Caco-2 (cell line): Measurements from ENCODE around the gene DOCK4. TPM values are rescaled to one million over a fixed set of nuclear protein-coding genes. Genes with fewer than 3 reads are reported as not detected.

Source experiments
- BruUV-seq: library from RNA; stranded (reverse); fragments of 400-500 nt; replicated peaks from 2 replicates; lab custom pipeline; 2021; lab: Mats Ljungman, UMichigan
- CTCF ChIA-PET: fragments of 300-600 bp; sonication (Branson Sonifier 250); formaldehyde crosslinking; loops from one replicate; lab custom pipeline; 2022; ENCODE audit warnings: antibody characterized with exemption; lab: Charles Lee
- POLR2A ChIA-PET: fragments of 300-600 bp; sonication (Branson Sonifier 250); formaldehyde crosslinking; loops from one replicate; lab custom pipeline; 2022; ENCODE audit warnings: antibody characterized with exemption; lab: Charles Lee
- DNase-seq, 2 experiments: peaks; one replicate each; pipeline versions ENCODE4 v3.0.0 to v3.0.0-alpha.2; 2020 to 2022
- H3K27me3 ChIP-seq: replicated peaks from 2 replicates; pipeline ENCODE4 v1.6.0; 2011; ENCODE audit warnings: low read length; ENCODE audit not compliant: control insufficient read depth, insufficient read depth
- H3K36me3 ChIP-seq: 2 replicates; pipeline ENCODE4 v1.5.1; 2011; ENCODE audit warnings: low read length; ENCODE audit not compliant: control insufficient read depth, insufficient read depth
- H3K4me1 ChIP-seq: fragments of 250-450 bp; sonication (Bioruptor Pico); 2 replicates; pipeline ENCODE4 v1.5.1; 2020; ENCODE audit warnings: mild to moderate bottlenecking
- H3K4me3 ChIP-seq: 2 replicates; pipeline ENCODE4 v1.5.1; 2011; ENCODE audit warnings: low read depth, mild to moderate bottlenecking, control low read depth, low read length
- H3K9me3 ChIP-seq: fragments of 250-450 bp; sonication (Bioruptor Pico); 2 replicates; pipeline ENCODE4 v1.5.1; 2020; ENCODE audit warnings: mild to moderate bottlenecking, moderate library complexity
- H3K27ac Mint-ChIP-seq: one replicate; pipeline ENCODE4 v1.8.0; 2022; ENCODE audit warnings: mixed read lengths; ENCODE audit not compliant: unreplicated experiment
- H3K27me3 Mint-ChIP-seq: one replicate; pipeline ENCODE4 v1.8.0; 2022; ENCODE audit warnings: mixed read lengths; ENCODE audit not compliant: insufficient read depth, unreplicated experiment
- H3K36me3 Mint-ChIP-seq: one replicate; pipeline ENCODE4 v1.8.0; 2022; ENCODE audit warnings: mild to moderate bottlenecking, mixed read lengths; ENCODE audit not compliant: insufficient read depth, unreplicated experiment
- H3K4me1 Mint-ChIP-seq: one replicate; pipeline ENCODE4 v1.8.0; 2022; ENCODE audit warnings: low read depth, mixed read lengths; ENCODE audit not compliant: unreplicated experiment
- H3K4me3 Mint-ChIP-seq: one replicate; pipeline ENCODE4 v1.8.0; 2022; ENCODE audit warnings: mild to moderate bottlenecking, moderate library complexity, mixed read lengths; ENCODE audit not compliant: unreplicated experiment
- H3K9me3 Mint-ChIP-seq: one replicate; pipeline ENCODE4 v1.8.0; 2022; ENCODE audit warnings: mixed read lengths; ENCODE audit not compliant: unreplicated experiment
- intact Hi-C: fragments of 100-400 bp; cut with micrococcal nuclease; formaldehyde crosslinking; loops from one replicate; pipeline ENCODE4 v1.10.0; 2022; ENCODE audit not compliant: unreplicated experiment
- total RNA-seq: library from RNA; stranded (reverse); gene quantifications from 2 replicates; pipeline ENCODE4 v1.2.3, GENCODE V29; 2022
- TF ChIP-seq, protein P1 (sequence below), 2 experiments: fragments of 200-600 bp in 1 of 2; IDR thresholded peaks; 1 replicate in 1 of 2; 2 replicates in 1 of 2; pipeline versions ENCODE4 v1.5.1 to v1.8.0; 2011 to 2022; ENCODE audit warnings: antibody characterized with exemption in 1 of 2, control low read depth in 1 of 2, inconsistent platforms in 1 of 2, low read depth in 1 of 2, low read length in 1 of 2, mild to moderate bottlenecking in 1 of 2, moderate library complexity in 1 of 2; ENCODE audit not compliant: insufficient read depth in 1 of 2, severe bottlenecking in 1 of 2, unreplicated experiment in 1 of 2

DOCK4 gene
- total RNA-seq, 1 experiment from 2014 or later = 2.0 TPM

DNA sequence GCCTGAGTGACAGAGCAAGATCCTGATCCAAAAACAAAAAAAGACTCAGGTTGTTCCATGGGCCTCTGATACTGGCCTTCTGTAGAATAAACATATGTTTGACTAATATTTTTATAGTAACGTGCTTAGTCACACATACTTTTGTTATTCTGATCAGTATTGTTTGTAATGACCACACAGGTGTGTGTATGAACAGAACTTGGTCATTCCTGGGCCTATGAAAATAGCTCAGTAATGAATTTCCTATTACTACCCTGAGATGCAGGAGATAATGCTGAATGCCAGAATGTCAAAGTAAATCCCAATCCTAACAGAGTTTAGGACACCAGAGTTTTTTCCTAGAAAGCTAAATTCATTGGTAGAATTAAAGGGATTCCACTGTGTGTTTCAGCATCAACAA, 108.7 kb downstream of the DOCK4 start:
- H3K36me3 Mint-ChIP-seq = no peaks in the 10 kb centered on the region
- H3K4me3 ChIP-seq = no peak overlapping the region
- H3K27ac Mint-ChIP-seq = no peak overlapping the region
- no peaks in the 10 kb centered on the region for H3K9me3 Mint-ChIP-seq
- BruUV-seq = no TSS peak
- intact Hi-C loops = no loop called here
- H3K4me1 ChIP-seq = no peaks in the 10 kb centered on the region
- H3K27me3 ChIP-seq = no peaks in the 10 kb centered on the region
- H3K36me3 ChIP-seq = no peaks in the 10 kb centered on the region
- ChIA-PET POLR2A (no interaction called here), CTCF (no interaction called here)
- H3K4me1 Mint-ChIP-seq = no peaks in the 10 kb centered on the region
- H3K4me3 Mint-ChIP-seq = no peak overlapping the region
- TF ChIP-seq, protein P1, sequence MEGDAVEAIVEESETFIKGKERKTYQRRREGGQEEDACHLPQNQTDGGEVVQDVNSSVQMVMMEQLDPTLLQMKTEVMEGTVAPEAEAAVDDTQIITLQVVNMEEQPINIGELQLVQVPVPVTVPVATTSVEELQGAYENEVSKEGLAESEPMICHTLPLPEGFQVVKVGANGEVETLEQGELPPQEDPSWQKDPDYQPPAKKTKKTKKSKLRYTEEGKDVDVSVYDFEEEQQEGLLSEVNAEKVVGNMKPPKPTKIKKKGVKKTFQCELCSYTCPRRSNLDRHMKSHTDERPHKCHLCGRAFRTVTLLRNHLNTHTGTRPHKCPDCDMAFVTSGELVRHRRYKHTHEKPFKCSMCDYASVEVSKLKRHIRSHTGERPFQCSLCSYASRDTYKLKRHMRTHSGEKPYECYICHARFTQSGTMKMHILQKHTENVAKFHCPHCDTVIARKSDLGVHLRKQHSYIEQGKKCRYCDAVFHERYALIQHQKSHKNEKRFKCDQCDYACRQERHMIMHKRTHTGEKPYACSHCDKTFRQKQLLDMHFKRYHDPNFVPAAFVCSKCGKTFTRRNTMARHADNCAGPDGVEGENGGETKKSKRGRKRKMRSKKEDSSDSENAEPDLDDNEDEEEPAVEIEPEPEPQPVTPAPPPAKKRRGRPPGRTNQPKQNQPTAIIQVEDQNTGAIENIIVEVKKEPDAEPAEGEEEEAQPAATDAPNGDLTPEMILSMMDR (IDR thresholded peaks at IDR 0.05; ENCODE audit: insufficient read depth in 1 of 2, low read depth in 1 of 2, low read length in 1 of 2, severe bottlenecking in 1 of 2, unreplicated experiment in 1 of 2) = no peak
- no peak for DNase-seq
- H3K9me3 ChIP-seq = no peaks in the 10 kb centered on the region; the same call in 1 of the 2 replicates
- no peaks in the 10 kb centered on the region for H3K27me3 Mint-ChIP-seq

DNA sequence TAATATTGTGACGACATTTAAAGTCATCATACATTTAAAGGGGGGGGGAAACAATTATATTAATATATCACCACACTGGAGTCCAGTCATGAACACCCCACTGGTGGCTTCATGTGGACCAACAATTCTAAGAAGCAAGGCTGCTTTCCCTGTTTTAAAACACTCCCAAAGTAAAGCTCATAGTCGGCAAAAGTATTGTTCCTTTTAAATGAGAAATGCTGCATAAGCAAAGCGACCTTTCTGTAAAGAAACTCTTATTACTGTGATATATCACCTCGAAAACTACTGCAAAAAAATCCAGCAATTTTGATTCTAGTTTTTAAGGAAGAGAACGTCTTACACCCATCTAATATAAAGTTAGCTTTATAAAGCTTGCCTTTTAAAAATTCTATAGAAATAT, 112.8 kb downstream of the DOCK4 start:
- no TSS peak for BruUV-seq
- no peaks in the 10 kb centered on the region for H3K4me1 Mint-ChIP-seq
- no peaks in the 10 kb centered on the region for H3K36me3 Mint-ChIP-seq
- TF ChIP-seq, protein P1 (IDR thresholded peaks at IDR 0.05; ENCODE audit: insufficient read depth in 1 of 2, low read depth in 1 of 2, low read length in 1 of 2, severe bottlenecking in 1 of 2, unreplicated experiment in 1 of 2) = no peak
- Histone ChIP-seq H3K4me1 (no peaks in the 10 kb centered on the region), H3K27me3 (no peaks in the 10 kb centered on the region; the same call in 1 of the 2 replicates), H3K4me3 (no peak overlapping the region), H3K36me3 (no peaks in the 10 kb centered on the region), H3K9me3 (no peaks in the 10 kb centered on the region; the same call in 1 of the 2 replicates)
- POLR2A ChIA-PET = no interaction called here
- no peak for DNase-seq
- H3K27ac Mint-ChIP-seq = no peak overlapping the region
- intact Hi-C loops = no loop called here
- CTCF ChIA-PET = no interaction called here
- H3K27me3 Mint-ChIP-seq = no peaks in the 10 kb centered on the region
- no peaks in the 10 kb centered on the region for H3K9me3 Mint-ChIP-seq
- H3K4me3 Mint-ChIP-seq = no peak overlapping the region

DNA sequence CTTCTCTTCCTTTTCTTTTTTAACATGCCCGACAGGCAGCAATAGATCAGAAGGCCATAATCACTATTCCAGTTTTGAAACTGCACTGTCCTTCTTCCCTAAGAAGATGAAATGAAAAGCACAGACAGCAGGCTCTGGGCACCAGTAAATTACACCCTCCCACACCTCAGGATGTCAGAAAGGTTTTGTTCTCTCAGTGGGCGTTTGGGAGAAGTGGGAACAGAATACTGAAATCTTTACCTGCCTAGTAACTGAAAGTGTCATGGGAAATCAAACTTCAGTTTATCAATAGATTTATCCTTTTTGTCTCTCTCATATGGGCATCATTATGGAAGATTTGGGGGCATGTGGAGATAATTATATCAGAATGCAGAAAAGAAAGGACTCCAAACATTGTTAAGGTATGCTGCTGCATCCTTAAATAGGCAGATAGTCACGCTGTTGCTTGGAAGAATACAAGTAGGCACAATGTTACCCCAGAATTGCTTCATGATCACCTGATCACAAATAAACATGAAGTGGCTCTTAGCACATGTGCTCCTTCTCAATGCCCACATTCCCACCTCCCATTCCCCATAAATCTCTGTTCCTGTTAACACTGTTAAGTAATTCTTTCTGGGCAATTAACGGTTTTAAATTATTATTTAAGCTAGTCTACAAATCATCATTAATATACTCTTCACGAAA, 113.3 kb downstream of the DOCK4 start:
- Mint-ChIP-seq H3K27me3 (no peaks in the 10 kb centered on the region), H3K4me3 (no peak overlapping the region), H3K4me1 (no peaks in the 10 kb centered on the region), H3K27ac (no peak overlapping the region), H3K9me3 (no peaks in the 10 kb centered on the region), H3K36me3 (no peaks in the 10 kb centered on the region)
- Histone ChIP-seq H3K36me3 (no peaks in the 10 kb centered on the region), H3K4me1 (no peaks in the 10 kb centered on the region), H3K9me3 (no peaks in the 10 kb centered on the region; the same call in 1 of the 2 replicates), H3K27me3 (no peaks in the 10 kb centered on the region; the same call in 1 of the 2 replicates), H3K4me3 (no peak overlapping the region)
- CTCF ChIA-PET = no interaction called here
- no peak for DNase-seq
- BruUV-seq = no TSS peak
- intact Hi-C loops = no loop called here
- POLR2A ChIA-PET = no interaction called here
- TF ChIP-seq, protein P1 (IDR thresholded peaks at IDR 0.05; ENCODE audit: insufficient read depth in 1 of 2, low read depth in 1 of 2, low read length in 1 of 2, severe bottlenecking in 1 of 2, unreplicated experiment in 1 of 2) = no peak
